GM19238 (cell line): ENCODE measurements around the gene MIGA1.

Source experiments
- DNase-seq: peaks from one replicate; pipeline ENCODE4 v3.0.0; 2011; ENCODE audit warnings: low spot score; ENCODE audit not compliant: insufficient read length

MIGA1 gene

DNA sequence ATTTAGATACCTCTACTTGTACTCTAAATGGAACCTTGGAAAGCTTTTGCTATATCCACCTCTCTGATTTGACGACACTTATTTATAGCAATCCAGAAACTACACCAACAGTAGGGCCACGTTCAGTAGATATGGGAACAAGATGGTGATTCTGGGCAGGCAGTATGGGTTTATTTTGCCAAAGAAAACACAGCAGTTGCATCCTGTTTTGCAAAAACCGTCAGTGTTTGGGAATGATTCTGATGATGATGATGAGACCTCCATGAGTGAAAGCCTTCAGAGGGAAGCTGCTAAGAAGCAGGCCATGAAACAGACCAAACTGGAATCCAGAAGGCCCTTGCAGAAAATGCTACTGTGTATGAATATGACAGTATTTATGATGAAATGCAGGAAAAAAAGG, 67.5 kb downstream of the MIGA1 start:
- no peak for DNase-seq

DNA sequence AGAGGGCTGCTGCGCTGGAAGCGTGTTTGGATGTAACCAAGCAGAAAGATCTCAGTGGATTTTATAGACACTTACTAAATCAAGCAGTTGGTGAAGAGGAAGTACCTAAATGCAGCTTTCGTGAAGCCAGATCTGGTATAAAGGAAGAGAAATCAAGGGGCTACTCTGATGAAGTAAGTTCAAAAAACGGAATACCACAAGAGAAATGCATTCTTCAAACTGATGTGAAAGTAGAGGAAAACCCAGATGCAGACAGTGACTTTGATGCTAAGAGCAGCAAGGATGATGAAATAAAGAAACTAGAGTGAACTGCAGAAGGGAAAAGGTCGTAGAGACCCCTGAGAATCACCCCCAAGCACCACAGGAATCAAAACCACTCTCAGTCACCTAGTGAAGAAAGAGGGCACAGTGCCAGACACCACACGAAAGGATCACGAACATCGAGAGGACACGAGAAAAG, 68.2 kb downstream of the MIGA1 start:
- DNase-seq: no peak

DNA sequence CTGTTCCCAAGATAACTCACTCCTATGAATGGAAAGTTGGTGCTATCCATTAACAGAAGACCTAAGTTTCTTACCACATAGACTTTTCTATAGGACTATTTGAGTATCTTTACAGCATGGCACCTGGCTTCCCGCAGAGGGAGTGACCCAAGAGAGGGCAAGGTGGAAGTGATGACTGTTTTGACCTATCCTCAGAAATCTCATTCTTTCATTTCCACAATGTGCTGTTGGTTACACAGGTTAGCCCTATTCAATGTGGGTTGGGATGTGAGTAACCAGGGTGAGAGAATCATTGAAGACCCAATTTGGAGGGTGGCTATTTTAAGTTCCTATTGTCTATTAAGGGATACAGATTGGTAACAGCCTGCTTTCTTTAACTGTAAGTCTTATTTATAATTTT, 70.6 kb downstream of the MIGA1 start:
- DNase-seq: no peak

DNA sequence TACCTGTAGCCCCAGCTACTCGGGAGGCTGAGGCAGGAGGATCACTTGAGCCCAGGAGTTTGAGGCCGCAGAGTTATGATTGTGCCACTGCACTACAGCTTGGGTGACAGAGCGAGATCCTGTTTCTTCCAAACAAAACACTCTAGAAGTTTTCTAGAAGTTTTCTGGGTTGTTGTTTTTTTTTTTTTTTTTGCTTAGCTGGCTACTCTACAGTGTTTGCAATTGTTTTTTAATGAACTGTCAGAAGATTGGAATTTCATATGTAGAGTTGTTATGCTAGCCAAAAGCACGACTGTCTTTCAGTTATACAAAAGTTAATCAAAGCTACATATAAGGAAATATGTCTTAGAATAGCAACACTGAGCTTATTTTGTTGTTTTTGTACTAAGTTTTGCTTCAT, 78.1 kb downstream of the MIGA1 start:
- DNase-seq: no peak

DNA sequence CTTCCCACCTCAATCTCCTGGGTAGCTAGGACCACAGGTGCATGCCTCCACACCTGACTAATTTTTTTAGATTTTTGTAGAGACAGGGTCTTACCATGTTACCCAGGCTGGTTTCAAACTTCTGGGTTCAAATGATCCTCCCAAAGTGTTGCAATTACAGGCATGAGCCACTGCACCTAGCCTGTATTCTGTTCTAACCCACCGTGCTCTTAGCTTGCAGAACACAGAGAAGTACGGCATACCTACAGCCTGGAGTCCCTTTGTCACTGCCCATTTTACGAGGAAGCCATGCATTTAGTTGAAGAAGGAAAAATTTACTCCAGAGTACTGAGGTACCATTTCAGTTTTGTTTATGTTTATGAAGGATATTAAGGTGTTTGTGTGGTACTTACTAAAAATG, 79.3 kb downstream of the MIGA1 start:
- DNase-seq: no peak

DNA sequence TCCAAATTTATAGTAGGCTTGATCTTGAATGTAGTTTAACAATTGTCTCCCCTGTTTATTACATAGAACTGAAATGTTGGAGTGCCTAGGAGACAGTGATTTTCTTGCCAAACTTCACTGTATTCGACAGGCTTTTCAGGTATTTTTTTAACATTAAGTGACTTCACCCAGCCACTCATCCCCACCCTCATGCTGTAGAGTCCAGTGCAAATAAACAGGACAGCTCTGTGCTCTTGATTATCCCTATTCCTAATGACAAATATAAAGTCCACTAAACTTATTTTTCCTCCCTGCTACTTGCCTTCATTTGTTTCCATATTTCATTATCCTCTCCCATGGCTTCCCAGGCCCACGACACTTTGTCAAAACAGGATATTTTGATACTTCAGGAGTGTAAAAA, 79.8 kb downstream of the MIGA1 start:
- no peak for DNase-seq

DNA sequence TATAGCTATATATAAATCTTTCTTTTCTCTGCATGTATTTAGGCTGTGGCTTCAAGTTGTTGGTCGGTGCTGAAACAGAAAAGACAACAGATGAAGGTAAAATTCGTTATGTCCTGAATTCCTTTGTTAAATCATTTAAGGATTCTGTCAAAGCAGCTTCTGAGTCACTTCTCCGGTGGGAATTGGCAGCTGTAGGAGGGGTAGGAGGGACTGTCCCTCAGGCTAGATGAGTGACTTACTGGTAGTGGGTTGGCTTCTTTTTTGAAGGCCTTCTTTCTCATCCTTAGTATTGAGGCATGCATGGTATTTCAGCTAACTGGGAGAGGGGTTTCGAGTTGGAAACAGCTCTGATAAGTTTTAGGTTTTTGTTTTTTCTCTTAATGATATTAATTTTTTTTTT, 86.8 kb downstream of the MIGA1 start:
- no peak for DNase-seq

DNA sequence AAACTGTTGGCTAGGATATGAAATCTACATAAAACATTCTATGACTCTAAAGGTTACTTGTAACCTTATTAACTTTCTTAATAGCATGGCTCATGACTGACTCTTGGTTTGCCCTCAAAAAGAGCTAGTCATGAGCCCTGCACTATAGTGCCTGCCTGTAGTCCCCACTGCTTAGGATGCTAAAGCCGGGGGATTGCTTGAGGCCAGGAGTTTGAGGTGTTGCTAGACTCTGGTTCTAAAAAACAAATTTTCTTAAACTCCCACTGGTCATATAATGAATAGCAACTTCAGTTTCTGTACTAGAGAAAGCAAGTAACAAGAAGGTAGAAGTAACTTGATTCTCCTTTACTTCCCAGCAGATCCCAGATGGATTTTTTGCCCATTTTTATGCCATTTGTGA, 93.2 kb downstream of the MIGA1 start:
- no peak for DNase-seq

DNA sequence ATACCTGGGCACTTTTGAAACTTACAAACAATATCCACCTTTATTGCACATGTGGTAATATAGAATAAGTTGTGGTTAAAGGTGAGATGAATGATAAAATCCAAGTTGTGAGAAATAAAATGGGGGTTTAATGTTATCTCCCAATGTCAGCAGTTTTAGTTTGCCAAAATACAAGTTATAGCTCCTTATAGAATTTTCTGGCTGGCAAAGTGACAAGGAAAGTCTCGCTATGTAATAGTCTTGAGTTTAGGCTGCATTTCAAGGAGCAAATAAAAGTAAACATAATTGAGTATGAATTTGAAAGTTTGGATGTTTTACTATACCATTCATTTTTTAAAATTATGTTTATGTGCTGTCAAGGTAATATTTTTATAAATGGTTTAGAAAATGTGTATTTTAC, 94.0 kb downstream of the MIGA1 start:
- DNase-seq: no peak

DNA sequence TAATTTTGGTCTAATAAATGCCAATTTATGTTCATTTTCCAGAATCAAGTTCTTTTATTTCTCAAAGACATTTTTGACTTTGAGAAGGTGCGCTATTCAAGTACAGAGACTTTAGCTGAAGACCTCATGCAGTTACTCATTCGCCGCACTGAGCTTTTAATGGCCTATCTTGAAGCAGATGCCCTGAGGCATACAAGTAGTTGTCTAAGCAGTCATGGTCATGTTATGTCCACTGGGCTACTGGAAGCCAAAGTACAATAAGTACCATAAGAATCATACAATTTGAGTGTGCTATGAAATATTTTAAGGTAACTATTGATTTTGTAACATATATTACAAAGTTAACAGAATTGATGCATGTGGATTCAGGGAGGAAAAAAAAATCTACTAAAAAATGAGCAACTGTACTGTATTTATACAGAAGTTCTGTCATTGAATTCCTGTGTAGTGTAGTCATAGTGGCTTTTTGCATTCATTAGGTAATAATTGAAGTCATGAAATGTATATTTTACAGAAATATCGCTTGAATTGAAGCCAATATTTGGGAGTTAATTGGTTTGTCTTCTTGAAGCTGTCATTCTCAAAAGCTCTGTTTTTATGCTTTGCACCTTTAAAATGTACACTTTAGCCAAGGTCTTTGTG, 95.5 kb downstream of the MIGA1 start:
- DNase-seq: no peak

DNA sequence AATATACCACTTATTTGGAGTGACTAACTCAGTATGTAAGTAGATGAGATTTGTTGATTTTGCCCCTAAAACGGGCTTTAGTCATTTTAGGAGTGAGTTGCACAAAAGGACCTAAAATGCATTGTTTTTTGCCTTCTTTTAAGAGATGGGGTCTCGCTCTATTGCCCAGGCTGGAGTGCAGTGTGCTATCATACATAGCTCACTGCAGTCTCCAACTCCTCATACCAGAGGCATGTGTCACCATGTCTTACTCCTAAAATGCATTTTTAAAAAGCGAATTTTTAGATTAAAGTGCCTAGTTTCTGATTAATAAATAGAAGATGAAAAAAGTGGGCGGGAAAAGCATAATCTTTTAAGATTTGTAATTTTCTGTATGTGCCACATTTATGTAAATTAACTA, 97.4 kb downstream of the MIGA1 start:
- DNase-seq: no peak

DNA sequence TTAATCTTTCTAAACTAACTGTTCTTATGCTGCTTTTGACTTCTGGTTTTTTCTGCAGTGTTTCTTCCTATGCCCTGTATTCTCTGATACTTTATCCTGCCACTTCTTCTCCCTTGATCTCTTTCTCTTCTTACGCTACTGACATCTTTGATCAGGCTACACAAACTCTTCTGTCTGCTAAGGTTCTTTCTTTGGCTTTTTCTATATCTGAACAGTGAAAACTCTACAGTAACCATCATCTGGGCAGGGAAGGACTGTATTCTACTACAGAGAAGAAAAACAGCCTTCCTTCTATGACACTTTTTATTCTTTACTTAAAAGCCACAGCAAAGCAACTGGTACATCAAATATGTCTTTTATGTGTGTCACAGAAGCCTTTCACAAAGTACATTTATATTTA, 101.6 kb downstream of the MIGA1 start:
- no peak for DNase-seq

DNA sequence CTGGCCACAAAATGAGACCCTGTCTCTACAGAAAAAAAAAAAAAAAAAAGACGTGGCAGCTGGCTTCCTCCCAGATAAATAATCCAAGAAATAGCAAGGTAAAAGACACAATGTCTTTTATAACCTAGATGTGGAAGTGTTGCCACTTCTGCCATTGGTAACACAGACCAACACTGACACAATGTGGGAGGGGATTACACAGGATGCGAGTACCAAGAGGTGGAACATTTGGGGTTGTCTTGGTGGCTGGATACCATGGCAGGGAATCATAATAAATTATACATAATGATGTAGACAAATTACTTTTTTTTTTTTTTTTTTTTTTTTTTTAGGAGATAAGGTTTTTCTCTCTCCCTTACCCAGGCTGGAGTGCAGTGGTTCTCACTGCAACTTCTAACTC, 103.0 kb downstream of the MIGA1 start:
- DNase-seq: no peak

DNA sequence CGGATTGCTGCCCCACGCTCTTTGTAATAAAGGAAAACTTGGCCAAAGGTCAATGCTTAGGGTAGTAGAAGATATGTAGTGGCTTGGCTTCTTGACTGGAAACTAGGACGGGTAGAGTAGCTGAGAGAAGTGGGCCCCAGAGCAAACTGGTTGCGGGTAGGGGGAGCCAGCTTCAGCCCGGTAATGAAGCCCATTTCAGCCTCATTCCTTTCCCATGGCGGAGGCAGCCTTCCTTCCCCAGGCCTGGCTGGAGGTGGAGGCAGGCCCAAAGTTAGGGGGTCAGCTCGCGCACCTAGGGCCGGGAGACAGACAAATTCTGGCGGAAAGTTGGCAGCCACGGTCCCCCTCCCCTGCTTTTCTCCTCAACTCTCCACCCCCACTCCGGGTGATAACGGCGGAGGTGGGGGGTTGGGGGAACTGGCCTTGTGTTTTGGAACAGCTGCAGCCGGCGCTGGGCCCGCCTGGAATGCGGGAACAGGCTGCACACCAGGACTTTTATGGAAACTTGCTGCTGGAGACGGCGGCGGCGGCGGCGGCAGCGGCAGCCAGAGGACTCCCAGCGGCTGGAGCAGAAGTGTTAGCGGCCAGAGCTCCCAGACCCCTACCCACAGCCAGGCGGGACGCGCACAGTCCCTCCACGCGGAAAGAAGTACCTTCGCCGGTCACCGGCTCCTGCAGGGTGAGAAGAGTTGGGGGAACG, 108.8 kb downstream of the MIGA1 start, which contains the start of gene NEXN:
Gene NEXN (plus strand): TSS at position 544 of the 700 bp plus-strand sequence. CDS start 27,483 bp downstream, outside the sequence.
- peak; percentile 6 for DNase-seq

DNA sequence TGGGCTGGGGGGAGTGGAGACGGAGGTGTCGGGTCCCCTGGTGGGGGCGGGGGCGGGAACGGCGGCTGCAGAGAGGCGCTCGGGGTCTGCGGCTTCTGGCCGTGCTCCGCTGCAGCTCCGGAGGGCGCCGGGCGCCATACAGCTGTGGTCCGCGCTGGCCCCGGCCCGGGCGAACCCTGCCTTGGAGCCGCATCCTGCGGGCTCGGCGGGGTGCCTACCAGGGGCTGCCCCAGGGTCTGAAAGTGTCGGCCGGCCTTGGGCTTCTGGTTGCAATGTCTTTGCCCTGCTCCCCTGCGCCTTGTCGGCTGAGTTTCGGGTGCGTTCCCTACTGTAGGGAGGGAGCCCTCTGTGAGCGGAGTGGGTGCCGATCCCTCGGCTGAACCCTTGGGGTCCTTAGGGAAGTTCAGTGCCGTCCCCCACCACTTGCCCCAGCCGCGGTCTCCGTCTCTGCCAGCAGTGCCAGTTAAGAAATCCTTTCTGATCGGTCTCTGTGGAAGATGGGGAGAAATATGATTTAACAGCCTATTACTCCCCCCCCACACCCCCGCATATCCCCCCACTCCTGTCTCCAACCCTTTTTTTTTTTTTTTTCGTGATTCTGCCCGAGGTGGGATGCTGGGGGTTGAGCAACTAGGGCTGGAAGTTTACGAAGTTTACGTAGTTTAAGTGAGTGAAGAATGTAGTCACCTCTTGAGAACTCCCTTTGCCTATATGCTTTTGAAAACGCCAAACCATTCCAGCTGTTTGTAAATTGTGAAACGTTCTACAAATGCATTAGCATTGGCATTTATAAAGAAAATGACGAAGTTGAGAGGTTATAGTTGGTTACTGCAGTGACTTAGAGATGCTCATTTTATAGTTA, 109.6 kb downstream of the MIGA1 start:
- DNase-seq: peak; percentile 22

DNA sequence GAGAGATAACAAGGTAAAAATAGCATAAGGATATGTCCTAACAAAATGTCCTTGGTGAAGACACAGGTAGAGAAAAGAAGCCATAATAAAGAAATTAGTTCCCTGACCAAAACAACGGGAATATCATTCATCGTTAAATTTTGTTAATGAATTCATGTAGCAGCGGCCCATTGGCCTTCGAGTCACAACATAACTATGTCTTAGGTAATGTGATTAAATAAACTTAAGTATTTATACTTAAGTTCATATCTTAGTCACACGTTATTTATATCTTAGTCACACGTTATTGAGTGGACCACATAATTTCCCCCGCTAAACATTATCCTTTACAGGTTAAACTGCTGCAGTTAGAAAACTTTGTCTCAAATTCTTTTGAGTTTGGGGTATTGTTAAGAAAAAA, 110.2 kb downstream of the MIGA1 start:
- no peak for DNase-seq

DNA sequence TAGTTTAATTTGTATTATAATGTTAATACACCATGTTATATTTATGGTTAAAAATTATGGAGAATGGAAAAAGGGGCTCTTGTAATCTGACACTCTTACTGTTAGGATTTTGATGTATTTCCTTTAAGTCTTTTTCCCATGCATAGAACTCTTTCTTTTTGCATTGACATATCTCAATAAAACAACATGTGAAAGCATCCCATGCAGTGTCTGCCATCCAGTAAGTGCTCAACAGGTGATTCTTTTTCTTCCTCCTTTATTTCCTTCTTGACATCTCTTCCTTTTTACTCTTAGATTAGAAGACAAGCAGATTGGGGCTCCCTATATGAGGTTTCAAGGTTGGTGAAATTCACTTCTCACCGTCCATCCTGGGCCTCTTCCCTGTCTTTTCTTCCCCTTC, 111.8 kb downstream of the MIGA1 start:
- no peak for DNase-seq

DNA sequence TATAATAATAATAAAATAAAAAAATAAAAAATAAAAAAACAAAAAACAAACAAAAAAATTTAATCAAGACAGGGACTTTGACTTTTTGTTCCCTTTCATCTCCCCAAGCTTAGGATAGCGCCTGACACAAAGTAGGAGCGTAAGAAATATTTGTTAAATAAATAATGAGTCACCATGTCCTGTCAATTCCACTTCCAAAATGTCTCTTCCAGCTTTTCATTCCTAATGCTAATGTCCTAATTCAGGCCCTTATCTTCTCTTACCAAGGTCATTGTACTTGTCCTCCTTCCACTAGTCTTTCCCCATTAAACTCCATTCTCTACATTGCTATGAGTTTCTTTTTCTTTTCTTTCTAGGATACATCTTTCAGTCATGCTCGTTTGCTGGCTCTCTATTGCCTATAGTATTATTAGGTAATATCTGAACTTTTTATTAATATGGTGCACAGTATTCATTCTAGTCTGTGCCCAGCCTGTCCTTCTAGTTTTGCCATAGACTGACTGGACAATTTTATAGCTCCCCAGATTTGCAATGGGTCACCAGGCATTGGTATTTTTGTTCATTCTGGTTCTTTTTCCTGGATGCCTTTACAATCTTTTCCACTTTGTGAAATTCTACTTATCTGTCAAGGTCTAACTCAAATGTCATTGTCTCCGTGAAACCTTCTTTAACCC, 120.3 kb downstream of the MIGA1 start:
- no peak for DNase-seq

DNA sequence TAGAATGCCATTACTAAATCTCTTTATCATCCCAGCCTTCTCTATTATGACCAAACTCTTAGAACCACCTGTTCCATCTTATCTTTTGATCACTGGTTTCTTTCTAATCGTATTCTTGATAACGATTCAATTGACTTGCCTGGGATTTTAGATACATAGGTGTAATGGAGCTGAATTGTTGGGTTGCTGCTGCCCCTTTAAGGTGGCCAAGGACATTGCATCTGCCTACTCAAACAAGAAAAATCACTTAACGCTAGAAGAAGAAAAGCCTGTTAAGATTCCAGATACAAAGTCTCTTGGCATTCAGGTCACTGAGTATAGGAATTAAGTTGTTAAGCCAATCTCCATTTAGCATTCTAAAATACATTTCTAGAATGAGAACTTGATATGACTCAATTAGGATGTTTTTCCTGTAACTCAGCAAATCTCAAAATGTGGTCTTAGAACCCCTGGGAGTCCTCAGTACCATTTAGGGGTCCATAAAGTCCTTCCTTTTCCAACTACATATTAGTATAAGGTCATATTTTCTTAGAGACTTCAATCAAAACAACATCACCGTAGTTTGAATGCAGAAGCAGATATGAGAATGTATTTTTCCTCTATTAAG, 121.3 kb downstream of the MIGA1 start:
- DNase-seq: no peak

DNA sequence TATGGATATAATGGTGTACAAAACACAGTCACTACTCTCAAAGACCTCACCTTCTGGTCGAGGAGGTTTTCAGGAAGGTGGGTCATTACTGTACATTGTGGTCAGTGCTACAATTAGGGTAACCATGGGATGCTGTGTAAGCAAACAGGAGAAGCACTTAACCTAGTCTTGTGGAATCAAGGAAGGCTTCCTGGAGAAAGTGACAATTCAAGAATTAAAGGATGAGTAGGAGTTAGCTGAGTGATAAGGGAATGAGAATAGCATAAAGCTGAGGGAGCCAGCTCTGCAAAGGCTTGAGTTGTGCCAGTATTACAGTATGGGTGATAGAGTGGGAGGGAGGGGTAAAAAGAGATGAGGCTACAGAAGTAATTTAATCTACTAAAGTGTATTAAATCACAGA, 126.2 kb downstream of the MIGA1 start:
- DNase-seq: no peak

DNA sequence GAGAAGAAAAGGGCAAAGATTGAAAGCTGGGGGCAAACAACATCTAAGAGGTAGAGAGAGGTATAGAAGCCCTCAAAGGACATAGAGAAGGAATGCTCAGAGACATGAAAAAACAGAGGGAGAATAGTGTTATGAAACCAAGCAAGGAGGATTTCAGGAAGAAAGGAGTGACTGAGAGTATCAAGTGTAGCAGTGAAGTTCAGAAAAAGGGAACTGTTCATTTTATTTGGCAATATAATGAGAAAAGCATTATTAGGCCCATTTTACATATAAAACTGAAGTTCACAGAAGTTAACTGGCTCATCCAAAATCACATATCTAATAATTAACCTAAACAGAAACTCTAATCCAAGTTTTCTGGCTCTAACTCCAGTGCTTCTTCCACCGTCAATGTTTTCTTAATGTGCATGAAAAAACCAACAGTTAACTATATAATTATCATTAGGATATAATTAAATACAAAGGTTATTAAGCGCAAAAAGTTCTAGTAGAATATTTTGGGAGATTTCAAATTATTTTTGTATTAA, 126.6 kb downstream of the MIGA1 start:
- DNase-seq: no peak
